ENCODE results near the gene STAG2.

GRCh38 chrX:123959281-123960063, 2.0 kb upstream of the STAG2 start:
- TF ChIP-seq POLR2A (IDR thresholded peaks at IDR 0.05) (no peak), POLR2AphosphoS5 (IDR thresholded peaks at IDR 0.05) (no peak)
- TF ChIP-seq, protein P1, sequence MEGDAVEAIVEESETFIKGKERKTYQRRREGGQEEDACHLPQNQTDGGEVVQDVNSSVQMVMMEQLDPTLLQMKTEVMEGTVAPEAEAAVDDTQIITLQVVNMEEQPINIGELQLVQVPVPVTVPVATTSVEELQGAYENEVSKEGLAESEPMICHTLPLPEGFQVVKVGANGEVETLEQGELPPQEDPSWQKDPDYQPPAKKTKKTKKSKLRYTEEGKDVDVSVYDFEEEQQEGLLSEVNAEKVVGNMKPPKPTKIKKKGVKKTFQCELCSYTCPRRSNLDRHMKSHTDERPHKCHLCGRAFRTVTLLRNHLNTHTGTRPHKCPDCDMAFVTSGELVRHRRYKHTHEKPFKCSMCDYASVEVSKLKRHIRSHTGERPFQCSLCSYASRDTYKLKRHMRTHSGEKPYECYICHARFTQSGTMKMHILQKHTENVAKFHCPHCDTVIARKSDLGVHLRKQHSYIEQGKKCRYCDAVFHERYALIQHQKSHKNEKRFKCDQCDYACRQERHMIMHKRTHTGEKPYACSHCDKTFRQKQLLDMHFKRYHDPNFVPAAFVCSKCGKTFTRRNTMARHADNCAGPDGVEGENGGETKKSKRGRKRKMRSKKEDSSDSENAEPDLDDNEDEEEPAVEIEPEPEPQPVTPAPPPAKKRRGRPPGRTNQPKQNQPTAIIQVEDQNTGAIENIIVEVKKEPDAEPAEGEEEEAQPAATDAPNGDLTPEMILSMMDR (IDR thresholded peaks at IDR 0.05) = no peak

All from breast epithelium (tissue), 3 donors.